D721Med (cell line): ENCODE results near the gene MYO18B.

Experiments
- DNase-seq: peaks from one replicate; pipeline ENCODE4 v3.0.0; 2011; ENCODE audit warnings: low spot score; ENCODE audit not compliant: insufficient read length
- FAIRE-seq: peaks from 2 replicates; lab custom pipeline; 2011; peaks lifted over from hg19 to GRCh38; lab: Jason Lieb, UNC
- TF ChIP-seq, protein P1 (sequence below): IDR thresholded peaks from 2 replicates; pipeline ENCODE4 v1.5.1; 2012; ENCODE audit warnings: mild to moderate bottlenecking, control low read depth; ENCODE audit not compliant: insufficient read depth; ENCODE audit errors: missing control alignments

The MYO18B gene

DNA sequence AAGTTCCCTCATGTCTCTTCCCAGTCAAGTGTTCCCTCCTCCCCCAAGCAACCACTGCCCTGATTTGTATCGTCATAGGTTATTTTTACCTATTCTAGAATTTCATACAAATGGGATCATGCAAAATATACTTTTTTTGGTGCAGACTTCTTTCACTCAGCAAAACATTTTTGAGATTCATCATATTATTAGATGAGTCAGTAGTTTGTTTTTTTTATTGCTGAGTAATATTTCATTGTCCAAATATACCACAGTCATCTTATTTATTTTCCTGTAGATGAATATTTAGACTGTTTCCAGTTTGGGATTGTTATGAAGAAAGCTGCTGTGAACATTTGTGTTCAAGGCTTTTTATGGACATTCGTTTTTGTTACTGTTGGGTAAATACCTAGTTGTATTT, 301.0 kb downstream of the MYO18B start:
- FAIRE-seq = no peak

DNA sequence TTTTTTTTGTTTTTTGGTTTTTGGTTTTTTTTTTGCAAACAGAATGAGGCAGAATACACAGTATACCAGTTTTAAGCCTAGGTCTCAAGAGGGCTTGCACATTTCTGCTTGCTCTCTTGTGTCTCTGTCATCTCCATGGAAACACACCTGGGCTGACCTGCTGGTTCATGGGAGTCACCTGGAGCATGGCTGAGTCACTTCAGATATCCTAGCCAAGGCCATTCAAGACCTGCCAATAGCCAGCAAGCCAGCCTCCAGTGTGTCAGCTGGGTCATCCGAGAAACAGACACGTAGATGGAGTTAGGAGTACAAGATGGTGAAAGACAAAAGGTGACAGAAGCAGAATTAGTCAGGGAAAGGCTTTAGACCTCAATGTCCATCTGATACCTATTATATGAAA, 303.1 kb downstream of the MYO18B start:
- no peak for FAIRE-seq

More for the DNA sequence above, 301.0 kb downstream of the MYO18B start:
- TF ChIP-seq, protein P1, sequence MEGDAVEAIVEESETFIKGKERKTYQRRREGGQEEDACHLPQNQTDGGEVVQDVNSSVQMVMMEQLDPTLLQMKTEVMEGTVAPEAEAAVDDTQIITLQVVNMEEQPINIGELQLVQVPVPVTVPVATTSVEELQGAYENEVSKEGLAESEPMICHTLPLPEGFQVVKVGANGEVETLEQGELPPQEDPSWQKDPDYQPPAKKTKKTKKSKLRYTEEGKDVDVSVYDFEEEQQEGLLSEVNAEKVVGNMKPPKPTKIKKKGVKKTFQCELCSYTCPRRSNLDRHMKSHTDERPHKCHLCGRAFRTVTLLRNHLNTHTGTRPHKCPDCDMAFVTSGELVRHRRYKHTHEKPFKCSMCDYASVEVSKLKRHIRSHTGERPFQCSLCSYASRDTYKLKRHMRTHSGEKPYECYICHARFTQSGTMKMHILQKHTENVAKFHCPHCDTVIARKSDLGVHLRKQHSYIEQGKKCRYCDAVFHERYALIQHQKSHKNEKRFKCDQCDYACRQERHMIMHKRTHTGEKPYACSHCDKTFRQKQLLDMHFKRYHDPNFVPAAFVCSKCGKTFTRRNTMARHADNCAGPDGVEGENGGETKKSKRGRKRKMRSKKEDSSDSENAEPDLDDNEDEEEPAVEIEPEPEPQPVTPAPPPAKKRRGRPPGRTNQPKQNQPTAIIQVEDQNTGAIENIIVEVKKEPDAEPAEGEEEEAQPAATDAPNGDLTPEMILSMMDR = no peak
- DNase-seq = no peak

DNA sequence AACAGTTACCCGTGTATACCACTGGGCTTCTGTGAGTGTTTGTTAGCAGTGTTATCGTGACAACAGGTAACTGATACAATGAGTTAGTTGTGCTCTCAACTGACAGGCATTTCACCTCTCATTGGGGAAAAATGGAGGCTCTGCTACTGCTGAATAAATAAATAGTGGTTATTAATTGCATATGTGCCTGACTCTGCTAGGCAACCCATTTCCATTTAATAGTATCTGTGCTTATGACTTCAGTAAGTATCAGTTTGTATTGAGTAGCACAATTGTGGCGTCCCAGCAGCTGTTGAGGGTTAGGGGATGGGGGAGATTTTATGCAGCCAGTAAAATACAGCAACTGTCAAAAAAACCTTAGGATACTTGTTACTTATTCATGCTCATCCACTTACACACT, 303.9 kb downstream of the MYO18B start:
- TF ChIP-seq, protein P1 = no peak
- no peak for DNase-seq
- FAIRE-seq = no peak

More for the DNA sequence above, 303.1 kb downstream of the MYO18B start:
- no peak for DNase-seq
- TF ChIP-seq, protein P1 = no peak

DNA sequence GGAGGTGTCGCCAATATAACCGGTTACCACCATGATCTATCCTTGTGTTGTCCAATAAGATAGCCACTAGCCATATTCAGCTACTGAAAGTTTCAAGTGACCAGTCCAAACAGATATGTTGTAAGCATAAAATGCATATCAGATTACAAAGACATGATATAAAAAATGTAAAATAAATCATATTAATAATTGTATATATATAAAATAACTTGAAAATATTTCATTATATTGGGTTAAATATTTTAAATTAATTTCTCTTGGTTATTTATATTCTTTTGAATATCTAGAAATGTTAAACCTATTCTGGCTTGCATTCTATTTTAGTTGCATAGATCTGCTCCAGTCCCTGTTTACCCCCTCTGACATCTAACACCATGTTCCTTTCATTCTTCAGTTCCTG, 305.5 kb downstream of the MYO18B start:
- TF ChIP-seq, protein P1 = no peak
- DNase-seq = no peak
- no peak for FAIRE-seq

DNA sequence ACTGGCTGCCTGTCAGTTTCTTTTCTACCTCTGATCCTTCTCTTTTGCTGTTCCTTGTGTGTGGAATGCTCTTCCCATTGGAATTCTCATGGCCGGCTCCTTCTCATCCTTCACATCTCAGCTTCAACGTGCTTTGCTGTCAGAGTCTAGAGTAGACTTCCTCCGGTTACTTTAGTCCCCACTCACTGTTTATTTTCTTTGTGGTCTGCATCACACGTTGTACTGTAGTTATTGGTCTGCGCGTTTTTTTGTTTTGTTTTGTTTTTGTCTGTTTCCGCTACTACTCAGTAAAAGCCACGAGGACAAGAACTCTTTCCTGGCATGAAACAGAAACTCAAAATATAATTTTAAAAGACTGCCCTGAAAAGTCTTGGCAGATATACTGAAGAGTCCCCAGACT, 305.9 kb downstream of the MYO18B start:
- FAIRE-seq = no peak
- DNase-seq = no peak
- TF ChIP-seq, protein P1 = no peak

DNA sequence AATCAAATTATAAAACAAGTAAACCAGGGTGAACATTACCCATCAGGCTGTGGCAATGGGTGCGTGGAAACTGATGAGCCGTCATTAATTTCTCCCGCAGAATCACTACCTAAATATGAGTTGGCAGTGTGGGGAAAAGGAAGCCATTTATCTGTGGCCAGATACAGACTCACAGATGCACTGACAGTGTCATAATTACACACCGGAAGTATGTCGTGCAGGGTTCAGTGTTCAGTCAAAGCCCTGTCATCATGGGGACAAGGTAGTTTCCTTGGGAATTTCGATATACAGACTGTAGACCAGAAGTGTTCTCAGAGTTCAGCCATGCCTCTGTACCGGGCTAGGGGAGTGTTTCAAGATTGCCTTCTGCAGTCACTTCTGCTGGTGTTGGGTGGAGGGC, 308.1 kb downstream of the MYO18B start:
- no peak for FAIRE-seq
- no peak for DNase-seq
- TF ChIP-seq, protein P1 = no peak

DNA sequence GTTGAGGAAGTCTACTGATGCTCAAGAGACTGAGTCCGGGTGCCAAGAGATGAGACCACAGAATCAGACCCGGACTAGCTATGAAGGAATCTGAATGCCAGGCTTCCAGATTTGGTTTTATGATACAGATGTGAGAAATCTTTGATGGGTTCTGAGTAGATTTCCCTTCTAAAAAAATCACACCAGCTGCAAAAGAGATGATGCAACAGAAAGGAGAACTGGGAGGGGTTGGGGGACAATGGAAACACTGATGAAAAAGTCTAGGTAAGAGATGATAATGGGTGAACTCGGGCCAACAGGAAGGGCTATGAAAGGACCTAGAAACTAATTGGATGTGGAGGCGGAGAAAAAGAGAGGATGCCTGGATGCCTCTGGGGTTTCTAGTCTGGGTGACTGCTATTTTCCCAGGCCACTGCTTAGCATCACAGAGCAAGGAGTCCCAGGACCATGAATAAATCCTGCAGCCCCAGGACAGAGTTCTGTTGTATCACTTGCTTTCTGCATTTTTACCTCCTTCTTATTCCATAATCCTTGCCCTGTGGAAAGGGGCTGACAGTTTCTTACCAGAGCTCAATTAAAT, 311.8 kb downstream of the MYO18B start:
- FAIRE-seq = no peak
- TF ChIP-seq, protein P1 = no peak
- no peak for DNase-seq
